Testis (tissue), 2 donors: Measurements from ENCODE around the gene PEX14.

Experiments used
- CTCF ChIP-seq, 3 experiments: fragments of 450-650 bp in 2 of 3; fragments of 200-600 bp in 1 of 3; sonication (generic) in 1 of 3; IDR thresholded peaks; one replicate each; pipeline ENCODE4 v1.5.1; 2016 to 2019; ENCODE audit warnings: antibody characterized with exemption in 3 of 3, mild to moderate bottlenecking in 2 of 3, moderate library complexity in 1 of 3
- POLR2A ChIP-seq: fragments of 450-650 bp; IDR thresholded peaks from one replicate; pipeline ENCODE4 v1.6.1; 2017; ENCODE audit warnings: antibody characterized with exemption, mild to moderate bottlenecking, moderate library complexity

- TF ChIP-seq POLR2A, result no peak
- TF ChIP-seq CTCF (IDR thresholded peaks at IDR 0.05), result no peak
These were observed 123.0 kb downstream of the PEX14 start for GRCh38 chr1:10597492-10598388.
